GM19324 (cell line): ENCODE data around the gene LTC4S.
"Not testable (repeated sequence)": the region's sequence is repeated elsewhere in the genome, so short reads cannot be mapped to it uniquely, and the experiment has no call there.

Experiments used
- ATAC-seq: cut with Tn5 transposase; IDR thresholded peaks from one replicate; pipeline ENCODE4 v1.9.1; 2021; ENCODE audit warnings: mild to moderate bottlenecking, moderate library complexity; ENCODE audit not compliant: unreplicated experiment, low FRiP score

The LTC4S gene

DNA sequence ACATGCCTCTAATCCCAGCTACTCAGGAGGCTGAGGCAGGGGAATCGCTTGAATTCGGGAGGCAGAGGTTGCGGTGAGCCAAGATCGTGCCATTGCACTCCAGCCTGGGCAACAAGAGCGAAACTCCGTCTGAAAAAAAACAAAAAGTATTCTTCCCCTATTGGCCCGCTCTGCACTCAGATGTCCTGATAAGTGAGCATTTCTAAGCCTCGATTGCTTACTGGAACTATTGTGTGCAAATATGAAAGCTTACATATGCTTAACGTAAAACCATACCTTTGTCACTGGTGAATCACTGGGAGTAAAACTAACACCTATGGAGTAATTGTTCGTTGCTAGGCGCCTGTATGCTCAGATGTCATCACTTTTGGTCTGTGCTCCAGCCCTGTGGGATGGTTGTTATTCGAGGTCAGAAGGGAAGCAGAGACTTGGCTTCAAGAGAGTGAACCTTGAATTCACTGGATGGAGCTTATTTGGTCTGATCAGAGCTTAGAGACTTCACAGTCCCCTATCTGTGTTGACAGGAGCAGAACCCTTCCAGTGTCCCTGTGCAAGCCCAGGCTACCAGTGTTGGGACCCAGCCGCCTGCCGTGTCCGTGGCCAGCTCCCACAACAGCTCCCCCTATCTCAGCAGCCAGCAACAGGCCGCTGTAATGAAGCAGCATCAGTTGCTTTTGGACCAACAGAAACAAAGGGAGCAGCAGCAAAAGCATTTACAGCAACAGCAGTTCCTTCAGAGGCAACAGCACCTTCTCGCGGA is 25.3 kb upstream of the LTC4S start:
- ATAC-seq, result no peak

DNA sequence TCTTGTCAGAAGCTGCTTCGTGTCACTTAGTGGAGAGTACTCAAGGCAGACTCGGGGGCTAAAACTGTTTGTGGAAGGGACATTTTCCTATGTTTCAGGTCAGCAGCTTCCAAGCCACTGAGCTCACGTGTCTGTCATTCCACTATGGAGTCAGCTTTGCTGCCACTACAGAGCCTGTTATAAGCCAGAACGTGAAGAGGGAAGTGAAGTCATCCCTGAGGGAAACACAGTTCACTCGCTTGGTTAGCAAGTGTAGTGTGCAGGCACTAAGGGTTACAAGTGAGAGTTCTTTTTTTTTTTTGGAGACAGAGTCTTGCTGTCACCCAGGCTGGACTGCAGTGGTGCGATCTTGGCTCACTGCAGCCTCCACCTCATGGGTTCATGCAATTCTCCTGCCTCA is 24.5 kb upstream of the LTC4S start:
- no peak for ATAC-seq

DNA sequence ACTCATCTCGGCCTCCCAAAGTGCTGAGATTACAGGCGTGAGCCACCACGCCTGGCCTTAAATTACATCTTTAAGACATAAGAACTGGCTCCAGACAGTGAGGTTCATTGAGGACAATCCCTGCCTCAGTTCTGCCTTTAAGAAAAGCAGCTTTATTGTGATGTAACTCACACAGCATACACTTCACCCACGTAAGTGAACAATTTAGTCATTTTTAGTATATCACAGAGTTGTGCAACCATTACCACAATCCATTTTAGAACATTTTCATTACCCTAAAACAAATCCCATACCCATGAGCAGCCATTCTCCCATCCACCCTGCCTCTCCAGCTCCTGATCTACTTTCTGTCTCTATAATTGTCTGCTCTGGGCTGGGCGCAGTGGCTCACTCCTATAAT is 24.0 kb upstream of the LTC4S start:
- no peak for ATAC-seq

DNA sequence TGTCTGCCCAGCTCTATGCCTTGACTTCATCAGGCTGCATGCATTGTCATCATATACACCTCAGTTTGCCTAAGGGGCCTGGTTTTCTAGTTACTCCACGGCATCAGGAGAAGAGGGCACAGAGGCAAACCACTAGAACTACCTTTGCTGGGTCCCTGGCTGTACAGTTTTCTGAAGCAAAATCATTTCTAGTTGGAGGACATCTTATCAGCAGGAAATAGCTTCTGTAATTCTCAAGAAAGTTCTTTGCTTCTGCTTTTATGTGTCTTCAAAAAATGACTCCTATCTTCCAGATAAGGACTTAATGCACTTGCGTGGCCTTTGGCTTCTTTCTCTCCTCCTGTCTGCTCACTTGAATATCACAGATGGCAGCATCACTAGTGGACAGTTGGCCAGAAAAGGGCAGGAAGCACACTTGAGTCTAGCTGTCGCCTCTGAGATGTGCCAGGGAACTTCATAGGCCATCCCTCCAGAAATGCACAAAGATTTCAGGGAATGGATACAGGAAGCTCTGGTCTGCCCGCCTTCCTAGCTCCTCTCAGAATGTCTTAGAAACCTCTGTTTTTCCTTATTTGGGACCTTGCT is 22.4 kb upstream of the LTC4S start:
- no peak for ATAC-seq

DNA sequence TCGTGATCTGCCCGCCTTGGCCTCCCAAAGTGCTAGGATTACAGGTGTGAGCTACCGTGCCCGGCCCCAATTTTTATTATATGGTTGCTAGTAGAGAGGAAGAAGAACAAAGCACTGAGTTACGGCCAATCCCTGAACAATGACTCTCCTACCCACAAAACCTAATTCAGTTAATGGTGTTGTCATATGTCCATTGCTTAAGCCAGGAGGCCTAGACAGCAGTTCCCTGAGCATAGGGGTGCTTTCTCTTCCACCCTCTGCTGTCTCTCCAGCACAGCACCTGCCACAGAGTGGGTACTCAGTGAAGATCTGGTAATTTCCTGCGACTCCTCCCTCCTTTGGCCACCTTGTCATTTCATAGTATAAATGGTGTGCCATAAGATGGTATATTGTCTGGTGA is 21.4 kb upstream of the LTC4S start:
- no peak for ATAC-seq

DNA sequence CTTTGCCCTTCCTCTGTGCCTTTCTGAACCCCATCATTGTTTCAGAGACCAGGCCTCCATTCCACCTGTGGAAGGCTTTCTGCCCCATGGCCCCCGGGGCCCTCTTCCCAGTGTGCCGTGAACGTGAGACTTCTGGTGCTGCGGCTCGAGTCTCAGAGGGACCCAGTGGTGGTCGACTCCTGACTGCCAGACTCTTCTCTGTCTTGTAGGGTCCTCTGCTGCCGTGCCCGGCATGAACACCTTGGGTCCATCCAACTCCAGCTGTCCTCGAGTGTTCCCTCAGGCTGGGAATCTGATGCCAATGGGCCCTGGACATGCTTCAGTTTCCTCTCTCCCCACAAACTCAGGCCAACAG is 20.1 kb upstream of the LTC4S start:
- no peak for ATAC-seq

DNA sequence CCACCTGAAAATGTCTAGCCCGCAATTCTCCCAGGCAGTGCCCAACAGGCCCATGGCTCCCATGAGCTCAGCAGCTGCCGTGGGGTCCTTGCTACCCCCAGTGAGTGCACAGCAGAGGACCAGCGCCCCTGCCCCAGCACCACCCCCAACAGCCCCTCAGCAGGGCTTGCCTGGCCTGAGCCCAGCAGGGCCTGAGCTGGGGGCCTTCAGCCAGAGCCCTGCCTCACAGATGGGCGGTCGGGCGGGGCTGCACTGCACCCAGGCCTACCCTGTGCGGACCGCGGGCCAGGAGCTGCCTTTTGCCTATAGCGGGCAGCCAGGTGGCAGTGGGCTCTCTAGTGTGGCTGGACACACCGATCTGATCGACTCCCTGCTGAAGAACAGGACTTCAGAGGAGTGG is 19.3 kb upstream of the LTC4S start:
- no peak for ATAC-seq

DNA sequence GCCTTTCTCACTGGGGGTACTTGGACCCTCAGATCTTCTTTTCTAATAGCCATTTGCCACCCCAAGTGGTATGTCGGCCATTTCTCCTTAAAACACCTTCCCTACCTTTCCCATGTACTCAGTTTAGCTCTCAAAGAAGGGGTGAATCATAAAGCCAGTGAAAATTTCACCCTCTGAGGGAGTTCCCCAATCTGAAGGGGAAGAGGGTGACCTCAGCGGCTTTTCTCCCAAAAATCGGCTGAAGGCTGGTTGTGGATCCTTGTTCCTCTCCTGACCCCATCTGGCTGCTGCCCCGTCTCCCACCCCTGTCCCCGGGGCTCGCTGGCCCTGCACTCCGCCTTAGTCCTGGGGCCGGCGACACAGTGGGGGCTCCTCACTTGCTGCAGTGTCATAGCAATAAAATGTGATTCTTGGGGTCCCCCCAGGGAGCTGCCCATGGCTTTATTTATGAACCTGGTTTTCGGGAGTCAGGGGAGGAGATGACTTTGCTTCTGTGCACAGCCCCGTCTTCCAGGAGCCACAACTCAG is 17.3 kb upstream of the LTC4S start:
- ATAC-seq, result no peak

DNA sequence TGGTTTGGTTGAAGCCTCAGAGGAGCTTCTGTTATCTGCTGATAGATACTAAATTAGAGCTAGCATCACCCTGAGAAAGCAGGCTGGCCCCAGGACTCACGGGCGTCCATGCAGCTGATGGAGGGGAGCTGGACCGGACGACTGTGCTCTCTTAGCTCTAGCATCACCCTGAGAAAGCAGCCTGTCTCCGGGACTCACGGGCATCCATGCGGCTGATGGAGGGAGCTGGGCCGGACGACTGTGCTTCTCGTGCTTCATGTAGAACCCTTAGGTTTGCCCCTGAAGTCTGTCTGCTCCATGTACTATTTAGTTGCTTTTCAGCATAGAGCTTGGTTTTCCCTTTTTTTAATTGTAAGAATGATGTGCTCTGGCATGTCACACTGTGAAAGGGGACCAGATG is 16.3 kb upstream of the LTC4S start:
- ATAC-seq, result no peak

DNA sequence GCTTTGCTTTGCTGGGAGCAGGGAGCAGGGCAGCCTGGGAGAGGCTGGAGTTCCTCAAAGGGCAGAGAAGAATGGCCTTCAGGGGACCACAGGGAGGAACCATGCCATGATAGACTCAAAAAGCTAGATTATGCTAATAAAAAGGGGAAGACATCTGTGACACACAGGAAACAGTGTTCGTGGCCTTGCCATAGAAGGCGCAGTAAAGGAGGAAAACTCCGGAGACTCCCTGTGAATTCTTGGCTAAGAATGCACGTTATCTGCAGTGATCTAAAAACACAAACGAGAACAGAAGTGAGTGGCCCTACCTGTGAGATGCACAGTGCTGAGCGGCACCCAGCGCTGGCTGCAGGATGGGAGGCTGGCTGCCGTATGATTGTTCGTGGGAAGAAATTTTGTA is 15.9 kb upstream of the LTC4S start:
- ATAC-seq, result no peak

DNA sequence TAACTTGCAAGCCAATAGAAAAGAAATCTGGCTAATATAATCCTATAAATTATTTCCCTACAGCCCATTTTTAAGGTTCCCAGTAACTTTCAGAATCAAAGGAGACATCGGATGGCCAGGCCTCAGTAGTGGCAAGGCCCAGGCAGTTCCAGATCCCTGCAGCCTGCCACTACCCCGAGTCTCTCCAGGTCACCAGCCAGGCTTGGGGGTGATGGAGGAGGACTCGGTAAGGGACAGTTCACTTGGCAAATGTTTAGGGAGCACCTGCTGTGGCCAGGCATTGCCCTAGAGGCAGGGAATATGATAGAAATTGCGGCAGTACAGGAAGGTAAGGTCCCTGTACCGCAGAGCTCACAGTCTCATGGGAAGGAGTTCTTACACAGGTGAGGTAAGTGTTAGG is 15.2 kb upstream of the LTC4S start:
- no peak for ATAC-seq

DNA sequence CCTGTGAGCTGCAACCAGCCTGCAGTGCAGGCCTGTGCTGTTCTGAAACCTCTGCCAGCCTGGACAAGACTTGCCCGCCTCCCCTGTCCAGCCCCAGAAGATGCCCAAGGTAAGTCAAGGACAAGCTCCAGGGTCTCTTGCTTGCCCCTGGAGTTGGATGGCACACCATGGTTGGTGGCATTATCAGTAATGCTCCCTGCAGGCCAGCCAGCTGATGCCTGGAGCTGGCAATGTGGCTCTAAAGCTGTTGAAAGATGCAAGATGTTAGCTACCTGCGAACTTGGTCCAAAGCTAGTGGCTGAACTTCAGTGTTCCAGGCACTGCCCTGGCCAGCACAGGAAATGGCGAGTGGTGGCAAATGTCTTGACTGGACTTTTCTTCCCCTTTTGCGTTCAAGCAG is 14.0 kb upstream of the LTC4S start:
- ATAC-seq, result no peak

DNA sequence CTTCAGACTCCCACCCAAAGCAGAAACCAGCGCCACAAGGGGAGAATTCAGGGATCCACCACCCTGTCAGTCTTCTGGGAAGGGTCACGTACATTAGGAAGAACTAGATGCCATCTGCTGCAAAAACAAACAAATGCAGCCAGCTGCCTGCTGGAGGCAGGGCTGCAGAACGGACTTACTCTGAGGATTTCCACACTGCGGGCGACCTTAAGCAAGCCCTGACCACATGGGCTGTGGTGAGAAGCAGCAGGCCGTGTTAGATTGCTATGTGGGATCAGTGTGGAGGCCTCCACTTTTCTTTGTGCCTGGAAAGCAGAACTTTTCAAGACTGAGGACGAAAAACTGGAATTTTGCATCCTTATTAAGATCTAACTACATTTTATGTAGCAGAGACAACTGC is 13.4 kb upstream of the LTC4S start:
- no peak for ATAC-seq

DNA sequence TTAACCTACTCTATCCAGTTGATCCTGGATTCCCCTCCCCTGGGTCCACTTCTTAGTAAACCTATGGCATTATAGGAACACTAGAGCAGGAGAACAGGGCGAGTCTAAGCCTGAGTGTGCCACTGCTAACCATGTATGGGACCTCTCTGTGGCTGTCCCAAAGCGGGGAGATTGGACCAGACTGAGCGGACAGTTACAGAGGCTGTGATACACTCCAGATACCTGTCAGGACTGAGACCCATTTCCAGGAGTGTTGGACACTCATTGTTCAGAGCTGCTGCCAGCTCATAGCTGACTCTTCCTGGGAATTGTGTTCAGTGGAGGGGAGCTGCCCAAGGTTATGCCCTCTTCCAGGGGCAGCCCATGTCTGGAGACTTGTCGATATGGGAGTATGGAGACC is 11.9 kb upstream of the LTC4S start:
- no peak for ATAC-seq

DNA sequence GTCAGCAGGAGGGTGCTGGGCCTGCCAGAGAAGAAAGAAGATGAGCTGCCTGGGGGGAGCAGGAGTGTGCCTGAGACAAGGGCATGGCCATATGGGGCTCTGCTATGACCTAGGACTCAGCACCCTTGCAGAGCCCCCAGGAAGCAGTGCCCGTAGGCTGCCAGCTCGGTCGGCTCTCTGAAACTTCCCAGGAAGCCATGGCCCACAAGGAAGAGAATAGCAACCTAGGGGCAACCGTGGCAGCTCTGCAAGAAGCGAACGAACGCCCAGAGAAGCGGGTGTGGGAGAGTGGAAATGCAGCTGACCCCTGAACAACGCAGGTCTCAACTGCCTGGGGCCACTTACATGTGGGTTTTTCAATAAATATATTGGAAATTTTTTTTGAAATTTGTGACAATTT is 10.7 kb upstream of the LTC4S start:
- no peak for ATAC-seq

DNA sequence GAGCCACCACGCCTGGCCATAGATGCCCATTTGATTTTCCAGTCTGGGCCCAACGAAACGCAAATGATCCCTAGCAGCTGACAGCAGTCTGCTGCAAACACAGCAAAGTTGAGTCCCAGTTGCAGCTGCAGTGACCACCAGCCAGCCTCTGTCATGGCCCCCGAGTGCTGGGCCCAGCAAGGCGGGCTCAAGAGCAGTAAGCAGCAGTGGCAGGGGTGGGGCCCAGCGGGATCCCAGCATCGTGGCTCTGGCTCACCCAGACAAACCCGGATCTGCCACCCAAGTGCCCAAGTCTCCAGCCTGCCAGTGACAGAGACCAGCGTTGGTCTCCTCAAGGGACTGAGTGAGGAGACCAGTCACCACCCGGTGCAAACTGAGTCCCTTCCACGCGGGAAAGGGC is 6.9 kb upstream of the LTC4S start:
- no peak for ATAC-seq

DNA sequence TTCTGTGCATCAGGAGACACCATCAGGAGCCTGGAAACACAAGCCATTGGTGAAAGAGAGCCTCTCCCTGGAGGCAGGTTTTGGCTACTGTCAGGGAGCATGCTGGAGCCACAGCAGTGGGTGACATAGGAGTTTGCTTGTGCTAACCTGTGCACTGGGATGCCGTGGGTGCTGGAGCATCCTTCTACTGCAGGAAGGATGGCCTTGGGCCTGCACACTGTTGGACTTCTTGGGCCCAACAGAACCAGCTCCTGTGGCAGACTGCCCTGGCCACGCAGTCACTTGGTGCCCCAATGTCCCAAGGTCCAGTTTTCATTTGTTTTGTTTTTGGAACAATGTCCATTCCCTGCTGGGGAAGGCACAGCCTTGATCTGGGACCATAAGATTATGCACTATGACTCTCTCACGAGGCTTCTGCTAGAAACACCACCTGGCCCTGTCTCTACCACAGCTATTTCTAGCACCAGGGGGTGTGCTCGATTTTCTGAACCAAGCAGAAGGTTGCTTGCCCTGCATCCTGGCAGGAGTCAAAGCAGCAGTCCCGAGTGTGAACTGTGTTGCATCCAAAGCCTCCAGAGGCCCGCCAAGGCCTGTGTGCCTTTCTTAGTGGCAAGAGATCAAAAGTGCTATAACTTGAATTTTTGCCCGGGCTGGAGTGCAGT is 5.5 kb upstream of the LTC4S start:
- ATAC-seq, result no peak

DNA sequence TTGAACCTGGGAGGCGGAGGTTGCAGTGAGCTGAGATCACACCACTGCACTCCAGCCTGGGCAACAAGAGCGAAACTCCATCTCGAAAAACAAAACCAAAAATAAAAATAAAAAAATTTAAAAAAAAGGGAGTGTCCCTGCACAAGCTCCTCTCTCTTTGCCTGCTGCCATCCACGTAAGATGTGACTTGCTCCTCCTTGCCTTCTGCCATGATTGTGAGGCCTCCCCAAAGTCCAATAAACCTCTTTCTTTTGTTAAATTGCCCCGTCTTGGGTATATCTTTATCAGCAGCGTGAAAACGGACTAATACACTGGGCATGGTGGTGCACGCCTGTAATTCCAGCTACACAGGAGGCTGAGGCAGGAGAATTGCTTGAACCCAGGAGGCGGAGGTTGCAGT is 4.5 kb upstream of the LTC4S start:
- not testable (repeated sequence) for ATAC-seq

DNA sequence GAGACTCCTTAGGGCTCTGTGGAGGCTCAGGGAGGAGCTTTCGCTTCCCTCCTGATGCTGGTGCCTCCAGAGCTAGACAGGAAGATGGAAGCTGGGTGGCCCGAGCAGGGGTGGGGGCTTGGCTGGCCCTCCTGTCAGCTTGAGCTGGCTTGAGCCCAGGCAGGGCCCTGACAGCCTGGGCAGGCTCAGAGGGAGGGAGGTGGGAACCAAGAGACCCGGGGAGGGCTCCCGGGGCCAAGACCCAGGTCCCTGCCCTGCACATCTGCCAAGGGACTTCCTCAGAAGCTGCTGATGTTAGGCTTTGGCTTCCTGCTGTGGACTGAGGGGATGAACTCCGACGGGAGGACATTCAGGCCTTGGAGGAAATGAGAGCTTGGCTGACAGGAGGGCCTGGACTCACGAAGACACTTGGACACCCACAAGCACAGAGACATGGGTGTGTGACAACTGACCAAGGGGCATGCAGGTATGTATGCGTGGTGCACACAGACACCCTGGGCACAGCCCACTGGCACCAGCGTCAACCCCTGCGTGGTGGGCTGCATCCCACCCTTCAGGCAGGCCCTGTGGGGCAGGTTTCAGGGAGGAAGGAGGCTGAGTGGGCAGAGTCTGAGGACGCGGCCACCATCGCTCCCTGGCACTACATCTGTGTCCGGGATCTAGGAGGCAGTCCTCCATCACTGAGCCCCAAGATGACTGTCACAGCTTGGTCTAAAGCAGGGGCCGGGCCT is 1.7 kb upstream of the LTC4S start:
- ATAC-seq, result no peak

DNA sequence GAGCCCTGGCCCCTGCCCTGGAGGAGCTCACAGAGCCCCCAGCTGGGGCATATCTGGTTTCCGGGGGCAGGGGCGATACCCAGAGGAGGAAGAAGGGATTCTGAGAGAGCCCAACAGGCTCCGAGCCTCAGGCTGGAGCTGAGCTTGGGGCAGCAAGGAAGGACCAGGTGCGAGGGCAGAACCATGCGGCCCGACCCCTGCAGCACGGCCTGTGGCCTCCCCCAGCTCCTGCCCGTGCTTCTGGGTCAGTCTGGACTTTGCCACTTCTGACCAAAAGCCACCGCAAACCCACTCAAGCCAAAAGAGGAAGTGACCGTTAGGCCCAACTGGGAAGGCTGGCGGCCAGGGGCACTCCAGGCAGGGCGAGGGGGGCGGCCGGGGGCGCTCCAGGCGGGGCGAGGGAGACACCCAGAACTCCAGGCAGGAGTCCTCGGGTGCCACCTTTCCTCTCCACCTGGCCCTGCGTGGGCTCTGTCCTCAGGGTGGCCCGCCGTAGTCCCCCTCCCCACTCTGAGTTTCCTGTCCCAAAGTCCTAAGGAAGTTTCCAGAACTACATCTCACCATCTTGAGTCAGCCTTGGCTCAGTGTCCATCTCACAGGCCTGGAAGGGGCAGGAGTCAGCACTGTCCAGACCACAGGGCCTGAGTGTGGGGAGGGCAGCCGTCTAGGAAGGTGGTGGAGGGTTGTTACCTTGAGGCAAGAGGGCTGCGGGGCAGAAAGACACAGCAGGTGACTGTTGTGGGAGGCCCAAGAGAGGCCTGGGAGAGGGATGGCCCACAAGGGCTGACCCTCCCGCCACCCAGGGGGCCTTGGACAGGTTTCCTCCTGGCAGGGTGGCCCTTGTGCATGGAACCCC is 946 bp upstream of the LTC4S start:
- no peak for ATAC-seq
